GM18499 (cell line): ENCODE results near the gene PATZ1.

Experiments
- ATAC-seq: cut with Tn5 transposase; IDR thresholded peaks from one replicate; pipeline ENCODE4 v1.9.1; 2021; ENCODE audit warnings: moderate number of reproducible peaks; ENCODE audit not compliant: insufficient read depth, unreplicated experiment

Gene PATZ1

DNA sequence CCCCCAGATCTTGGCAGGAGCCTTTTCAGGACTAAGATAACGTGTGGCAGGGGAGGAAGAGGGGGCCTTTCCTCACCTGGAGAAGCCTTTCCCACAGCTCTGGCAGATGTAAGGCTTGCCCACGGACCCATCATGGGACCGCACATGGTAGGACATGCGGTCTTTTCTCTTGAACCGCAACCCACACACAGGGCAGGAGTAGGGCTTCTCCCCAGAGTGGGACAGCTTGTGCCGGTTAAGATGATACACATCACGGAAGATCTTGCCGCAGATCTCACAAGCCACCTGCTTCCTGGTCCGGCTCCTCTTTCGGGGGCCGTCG is 1.9 kb downstream of the PATZ1 start:
- no peak for ATAC-seq

DNA sequence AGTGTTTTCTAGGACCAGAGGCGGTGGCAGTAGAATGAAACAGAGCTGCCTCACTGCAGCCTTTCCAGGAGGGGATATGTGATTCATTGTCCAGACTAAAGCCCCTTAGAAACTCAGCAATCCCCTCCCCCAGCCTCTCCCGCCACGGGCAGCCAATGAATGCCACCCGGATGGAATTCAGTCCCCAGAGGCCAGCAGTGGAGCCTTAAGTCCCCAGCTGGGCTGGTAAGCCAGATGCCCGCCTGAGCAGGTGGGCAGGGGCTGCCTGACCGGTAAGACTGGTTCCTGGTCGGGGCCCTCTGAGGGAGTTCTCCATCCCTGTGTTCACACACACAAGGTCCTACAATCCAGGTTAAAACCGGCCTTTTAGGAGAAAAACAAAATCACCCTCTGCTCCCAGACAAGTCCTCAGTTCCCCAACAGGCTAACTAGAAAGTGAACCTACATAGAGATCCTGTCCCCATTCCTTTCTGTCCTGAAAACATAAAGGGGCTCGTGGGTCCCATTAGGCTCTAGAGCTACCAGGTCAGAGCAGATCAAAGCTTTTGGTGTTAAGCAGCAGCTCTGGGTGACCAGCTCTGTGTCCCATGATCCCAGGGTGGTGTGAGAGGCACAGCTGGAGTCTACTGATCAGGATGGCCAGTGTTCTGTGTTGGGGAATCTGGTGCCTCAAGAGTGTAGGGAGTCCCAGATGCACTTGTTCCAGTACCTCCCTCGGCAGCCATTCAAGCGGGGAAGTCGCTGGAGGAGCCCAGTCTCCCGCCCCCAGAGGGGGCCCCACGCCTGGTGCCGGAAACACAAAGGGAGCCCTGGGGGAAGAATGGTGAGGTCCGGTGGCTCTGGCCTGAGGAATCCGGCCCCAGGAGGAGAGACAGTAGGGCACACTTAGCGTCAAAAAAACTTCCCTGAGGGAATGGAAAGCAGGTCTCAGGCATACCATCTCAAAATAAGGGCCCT is 2.6 kb downstream of the PATZ1 start:
- no peak for ATAC-seq

DNA sequence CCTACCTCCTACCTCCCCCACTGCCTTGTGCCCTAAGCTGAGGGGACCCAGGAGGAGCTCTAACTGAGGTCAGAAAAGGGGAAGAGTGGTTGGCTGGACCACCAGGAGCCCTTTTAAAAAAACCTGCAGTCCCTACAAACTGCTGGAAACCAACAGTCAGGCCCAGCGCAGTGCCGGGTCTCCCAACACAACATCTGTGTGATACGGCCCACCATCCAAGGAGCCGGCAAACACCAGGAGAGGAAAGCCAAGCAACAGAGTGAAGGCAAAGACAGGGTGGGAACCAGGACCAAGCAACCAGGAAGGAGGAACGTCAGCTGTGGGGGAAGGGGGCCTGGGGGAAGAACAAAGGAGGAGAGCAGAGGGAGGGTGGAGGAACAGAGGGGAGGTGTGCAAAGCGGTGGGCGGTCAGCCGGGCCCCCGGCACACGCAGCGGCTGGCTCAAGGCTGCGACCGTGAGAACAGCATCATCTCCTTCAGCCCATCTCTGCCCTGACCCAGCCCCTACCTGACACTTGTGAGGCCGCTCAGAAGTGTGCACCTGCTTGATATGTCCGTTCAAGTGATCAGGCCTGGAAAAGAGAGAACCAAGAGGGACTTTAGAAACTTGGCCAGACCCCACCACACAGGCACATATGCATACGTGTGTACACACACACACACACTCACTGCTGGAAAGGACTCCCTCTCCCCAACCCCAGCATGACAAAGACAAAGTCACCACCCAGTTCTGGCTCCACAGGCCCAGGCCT is 3.6 kb downstream of the PATZ1 start:
- no peak for ATAC-seq

DNA sequence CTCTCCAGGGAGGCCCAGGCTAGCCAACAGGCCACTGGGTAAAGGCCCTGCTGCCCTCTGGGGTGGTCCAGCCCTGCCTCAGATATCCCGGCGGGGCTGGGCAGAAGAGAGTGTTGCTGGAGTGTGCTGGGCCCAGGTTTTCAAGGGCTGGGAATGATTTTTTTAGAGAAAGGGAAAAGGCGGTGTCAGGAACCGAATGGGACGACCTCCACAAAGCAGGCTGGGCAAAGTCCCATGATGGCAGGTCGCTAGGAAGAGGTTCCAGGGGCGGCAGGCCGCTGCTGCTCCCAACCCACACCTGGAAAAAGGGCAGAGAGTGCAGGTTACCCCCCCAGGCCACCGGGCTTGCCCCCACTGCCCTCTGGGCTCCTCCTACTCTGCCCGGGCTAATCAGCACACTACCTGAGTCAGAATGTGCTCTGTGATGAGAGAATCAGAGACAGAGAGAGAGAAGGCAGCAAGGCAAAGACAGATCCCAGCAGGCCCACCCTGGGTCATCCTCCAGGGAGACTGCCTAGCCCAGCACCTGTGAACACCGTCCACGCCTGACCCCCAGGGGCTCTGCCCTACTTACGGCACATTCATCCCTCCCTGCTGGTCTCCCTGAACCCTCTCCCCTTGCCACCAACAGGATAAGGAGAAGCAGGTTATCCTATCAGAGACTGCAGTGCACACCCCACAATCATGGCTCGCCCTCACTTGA is 4.6 kb downstream of the PATZ1 start:
- no peak for ATAC-seq

DNA sequence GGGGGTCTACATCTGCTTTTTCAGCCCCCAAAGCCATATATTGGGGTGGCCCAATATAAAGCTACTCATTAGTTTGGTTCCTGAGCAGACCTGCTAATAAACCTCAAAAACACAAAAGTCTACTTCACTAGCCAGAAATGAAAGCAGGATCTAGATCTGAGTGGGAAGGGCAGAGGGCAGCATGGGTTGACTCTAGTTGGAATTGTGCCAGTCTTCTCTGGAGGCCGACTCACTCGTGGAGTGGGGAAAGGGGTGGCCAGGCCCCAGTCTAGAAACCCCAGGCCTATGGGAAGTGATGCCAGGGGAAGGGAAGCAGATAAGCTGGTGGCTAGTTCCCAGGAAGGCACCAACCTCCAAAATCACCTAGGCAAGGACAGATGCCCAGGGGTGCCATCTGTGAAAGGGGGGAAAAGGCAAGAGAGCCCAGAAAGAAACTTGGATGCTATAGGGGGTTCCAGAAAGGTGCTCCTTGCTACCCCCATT is 5.3 kb downstream of the PATZ1 start:
- no peak for ATAC-seq

DNA sequence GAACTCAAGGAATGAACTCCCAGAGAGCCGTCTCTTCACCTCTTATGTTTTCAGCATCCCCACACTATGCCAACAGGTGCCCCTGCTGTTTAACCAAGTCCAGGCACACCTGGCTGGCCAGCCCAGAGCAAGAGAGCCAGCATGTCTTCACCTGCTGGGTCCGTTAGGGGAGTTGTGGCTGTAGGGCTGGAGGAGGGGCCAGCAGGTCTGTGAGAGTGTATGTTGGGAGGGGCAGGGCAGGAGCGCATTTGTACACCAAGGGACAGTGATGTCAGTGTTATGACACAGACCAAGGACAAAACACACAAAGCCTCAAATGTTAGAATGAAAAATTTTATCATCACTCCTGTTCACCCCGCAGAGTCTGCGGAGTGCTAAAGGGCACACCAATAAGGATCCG is 5.8 kb downstream of the PATZ1 start:
- no peak for ATAC-seq

DNA sequence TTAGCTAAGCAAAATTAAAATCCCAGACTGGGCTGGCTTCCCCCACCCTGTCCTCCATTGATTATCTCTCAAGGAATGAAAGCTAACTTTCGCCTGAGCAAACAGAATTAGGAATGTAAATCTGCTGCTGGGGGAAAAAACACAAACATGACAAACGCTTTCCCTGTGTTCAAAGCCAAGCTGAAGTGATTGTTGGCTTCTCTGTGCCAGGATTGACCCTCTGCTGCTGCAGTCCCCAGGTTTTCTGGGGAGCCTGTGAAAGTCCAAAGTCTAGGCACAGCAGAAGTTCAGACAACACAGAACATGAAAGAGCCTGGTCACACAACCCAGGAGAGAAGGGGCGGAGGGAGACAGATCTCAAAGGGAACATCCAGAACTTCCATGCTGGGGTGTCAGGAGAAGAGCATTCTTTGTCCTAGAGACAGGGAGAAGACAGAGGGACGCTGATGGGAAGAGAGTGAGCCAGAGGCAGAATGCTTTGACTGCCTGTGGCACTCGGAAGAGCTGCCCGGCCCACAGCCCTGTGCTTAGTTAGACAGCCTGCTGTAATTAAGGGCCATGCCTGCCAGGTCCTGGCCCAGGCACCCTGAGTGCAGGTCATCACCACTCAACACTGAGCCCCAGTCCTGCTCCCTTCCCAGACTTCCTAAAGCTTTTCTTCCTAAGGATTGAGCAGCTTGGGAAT is 6.9 kb downstream of the PATZ1 start:
- ATAC-seq: no peak

DNA sequence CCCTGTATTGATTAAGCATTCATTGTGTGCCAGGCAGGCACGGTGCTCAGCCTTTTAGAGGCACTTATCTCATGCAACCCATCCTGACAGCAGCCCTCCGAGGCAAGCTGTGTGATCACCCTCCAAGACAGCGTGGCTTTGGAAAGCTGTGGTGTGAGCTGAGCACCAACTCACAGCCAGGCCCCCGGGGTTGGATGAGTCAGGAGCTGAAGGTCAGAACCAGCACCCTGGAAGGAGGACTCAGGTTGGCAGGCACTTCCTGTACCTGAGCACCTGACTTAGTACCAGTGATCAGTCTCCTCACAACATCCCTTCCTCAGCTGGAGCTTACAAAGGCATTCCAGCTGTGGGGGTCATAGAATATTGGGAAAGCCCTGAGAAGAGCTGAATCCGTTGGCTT is 9.0 kb downstream of the PATZ1 start:
- ATAC-seq: no peak

DNA sequence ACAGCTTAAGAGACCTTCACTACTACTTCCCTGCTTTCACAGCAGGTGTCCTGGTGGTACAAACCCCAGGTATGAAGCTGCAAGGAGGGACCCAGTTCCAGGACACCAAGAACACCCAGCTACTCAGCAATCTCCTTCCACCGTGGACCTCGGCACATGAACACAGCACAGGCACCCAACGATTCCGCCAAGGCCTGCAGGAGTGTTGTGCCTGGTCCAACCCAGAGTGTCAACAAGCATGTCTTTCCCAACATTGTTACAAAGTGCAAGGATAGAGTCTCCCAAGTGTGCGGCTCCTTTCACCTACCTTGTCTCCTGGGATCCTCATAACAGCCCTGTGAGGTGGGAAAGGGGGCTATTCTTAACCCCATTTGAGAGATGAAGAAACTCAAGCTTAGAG is 11.8 kb downstream of the PATZ1 start:
- no peak for ATAC-seq

DNA sequence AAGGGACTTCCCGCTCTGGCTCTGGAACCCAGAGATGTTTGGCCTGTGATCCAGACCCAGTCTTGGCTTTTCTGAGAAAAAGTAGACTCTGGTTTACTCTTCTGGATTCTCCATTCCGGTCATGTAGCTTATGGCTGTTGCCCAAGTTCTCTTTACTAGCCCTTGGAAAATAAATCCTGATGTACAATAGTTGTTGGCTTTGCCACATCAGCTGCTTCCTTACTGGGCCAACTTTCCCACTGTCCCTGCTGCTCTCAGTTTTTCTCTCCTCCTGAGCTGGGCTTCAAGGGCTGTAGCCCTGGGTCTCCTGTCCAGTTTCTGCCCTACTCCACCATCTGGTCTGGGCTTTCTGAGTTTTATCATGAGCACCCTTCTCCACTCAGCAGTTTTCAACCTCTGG is 12.5 kb downstream of the PATZ1 start:
- no peak for ATAC-seq

DNA sequence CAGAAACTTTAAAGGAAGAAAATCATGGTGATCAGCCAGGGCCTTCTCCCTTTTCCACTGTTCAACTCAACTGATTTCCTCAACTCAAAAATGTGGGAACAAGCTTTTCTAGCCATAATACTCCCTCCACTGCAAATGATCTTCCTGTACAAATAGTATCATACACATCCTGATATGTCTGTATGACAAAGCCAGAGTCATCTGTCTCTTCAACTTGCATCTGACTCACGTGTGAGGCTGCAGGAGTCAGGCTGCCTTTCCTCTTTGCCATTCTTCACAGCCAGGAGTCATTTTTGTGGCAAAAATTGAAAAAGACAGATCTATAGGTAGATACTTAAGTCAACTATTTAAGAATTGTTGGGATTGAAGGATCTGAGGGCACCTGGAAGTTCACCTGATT is 13.3 kb downstream of the PATZ1 start:
- no peak for ATAC-seq

DNA sequence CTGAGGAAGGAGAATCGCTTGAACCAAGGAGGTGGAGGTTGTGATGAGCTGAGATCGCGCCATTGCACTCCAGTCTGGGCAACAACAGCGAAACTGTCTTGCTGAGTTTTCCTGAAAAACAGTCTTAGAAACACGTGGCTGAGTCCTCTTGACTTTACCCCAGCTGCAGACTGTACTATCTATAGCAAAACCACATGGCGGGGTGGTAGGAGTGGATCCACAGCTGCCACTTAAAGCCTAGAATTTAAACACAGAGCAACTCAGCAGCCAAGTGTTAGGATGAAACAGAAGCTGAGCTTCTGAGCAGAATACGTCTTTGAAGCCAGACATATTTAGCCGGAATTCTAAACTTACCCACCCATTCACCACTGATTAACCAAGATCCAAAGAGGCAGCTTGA is 14.1 kb downstream of the PATZ1 start:
- ATAC-seq: no peak

DNA sequence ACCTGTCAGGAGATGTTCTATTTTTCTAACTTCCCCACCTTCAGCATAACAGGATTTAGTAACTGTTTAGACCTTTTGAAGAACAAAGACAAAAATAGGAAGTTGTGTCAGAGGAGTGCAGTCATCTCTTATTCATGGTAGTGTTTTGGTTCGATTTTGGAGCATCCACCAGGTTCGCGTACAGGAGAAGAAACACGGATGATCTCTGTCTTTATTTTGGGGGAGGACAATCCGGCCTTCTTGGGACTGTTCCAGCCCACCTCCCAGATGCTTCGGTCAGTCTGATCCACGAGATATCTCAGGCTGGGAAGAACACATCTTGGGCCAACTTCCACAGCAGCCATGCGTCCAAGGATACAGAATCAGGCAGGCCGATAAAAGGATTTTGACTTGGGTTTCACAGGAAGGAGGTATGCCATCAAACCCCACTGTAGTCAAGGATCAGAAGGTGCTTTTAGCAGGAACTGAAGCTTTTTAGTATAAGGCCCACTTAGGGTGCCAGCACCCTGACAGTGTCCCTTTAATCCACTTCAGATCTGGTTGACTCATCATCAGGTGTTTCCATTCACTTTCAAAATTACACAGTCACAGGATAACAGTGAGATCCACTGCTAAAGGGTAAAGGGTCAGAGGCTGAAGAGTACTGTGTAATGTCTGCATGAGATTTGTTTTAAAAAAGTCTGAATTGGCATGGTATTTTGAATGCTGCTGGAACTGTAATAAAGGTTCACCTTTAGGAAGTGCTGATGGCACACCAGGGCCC is 16.5 kb downstream of the PATZ1 start:
- ATAC-seq: no peak

DNA sequence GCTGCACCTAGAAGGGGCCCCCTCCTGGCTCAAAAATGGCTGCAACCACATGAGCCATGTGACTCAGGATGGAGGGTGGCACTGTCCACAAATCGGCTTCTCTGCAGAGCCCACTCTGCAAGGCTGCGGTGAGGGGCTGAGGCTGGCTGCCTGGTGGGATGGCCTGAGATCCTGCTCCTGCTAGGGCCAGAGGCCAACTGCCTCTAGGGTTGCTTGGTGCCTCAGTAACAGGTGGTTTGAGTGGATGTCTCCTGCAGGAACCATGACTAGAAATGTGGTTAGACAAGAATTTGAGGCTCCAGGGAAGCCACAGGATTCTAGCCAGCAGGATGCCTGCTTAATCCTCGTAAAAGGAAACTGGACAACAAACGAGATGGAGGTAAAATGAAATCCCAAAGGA is 17.1 kb downstream of the PATZ1 start:
- no peak for ATAC-seq

DNA sequence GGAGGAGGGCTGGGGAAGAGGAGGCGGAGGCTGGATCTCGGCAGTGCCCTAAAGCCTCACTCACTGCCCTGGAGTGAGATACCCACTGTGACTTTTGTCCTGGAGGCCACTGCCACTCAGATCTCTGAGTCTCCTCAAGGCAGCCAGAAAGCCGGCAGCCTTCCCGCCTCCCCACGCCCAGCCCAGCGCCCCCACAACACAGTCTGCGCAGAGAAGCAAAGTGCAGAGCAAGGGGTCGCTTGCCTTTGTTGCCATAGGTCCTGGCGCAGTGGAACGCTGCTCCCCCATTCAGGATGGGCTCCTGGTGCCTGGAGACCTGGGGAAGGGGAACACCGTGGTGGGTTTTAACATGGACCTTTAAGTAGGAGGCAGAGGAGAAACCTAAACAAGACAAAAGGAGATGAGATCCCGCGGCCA is 17.6 kb downstream of the PATZ1 start:
- ATAC-seq: no peak

DNA sequence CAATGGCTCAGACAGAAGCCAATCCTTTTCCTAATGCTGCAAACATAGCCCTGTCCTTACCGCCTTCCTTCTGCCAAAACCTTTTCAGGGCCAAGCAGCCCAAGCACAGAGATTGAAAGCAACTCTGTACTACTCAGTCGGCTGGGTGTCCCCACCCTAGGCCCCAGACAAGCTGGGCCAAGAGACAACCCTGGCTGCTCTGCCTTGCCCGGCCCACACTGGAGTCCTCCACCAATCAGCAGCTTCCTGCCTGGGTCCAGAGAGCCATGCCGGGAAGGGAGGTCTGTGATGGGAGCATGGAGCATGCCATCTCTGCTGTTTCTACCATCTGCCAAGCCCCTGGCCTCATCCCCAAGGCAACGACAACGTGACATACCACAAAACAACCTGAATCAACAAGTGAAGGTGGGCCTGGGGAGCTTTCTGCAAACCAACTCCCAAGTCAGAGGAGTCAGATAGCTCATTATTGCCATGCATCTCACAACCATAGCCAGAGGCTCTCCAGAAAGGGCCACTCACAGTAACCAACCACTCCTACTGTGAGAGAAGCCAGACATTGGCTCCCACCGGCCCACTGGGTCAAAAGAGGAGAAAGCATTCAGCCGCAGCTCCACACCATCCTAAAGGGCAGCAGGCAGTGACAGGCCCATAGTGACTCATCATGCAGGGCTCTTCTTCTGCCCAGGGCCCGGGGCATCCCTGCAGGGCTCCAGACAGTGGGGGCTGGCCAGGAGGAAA is 18.2 kb downstream of the PATZ1 start:
- no peak for ATAC-seq

DNA sequence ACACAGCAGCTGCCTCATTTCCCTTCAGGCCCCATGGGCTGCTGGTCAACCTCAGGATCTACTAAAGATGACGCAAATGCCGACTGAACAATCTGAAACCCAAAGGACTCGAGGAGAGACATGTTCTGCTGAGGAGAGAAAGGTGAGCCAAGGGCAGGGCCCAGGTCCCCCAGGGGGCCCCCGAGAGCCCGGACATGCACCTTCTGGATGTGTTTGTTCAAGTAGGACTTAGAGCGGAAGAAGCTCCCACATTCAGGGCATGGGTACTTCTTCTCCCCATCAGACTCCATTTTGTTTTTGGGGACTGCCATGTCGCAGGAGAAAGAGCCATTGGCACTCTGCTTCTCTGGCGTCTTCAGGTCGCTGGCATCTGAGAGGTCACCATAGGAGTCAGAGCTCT is 19.3 kb downstream of the PATZ1 start:
- ATAC-seq: no peak

DNA sequence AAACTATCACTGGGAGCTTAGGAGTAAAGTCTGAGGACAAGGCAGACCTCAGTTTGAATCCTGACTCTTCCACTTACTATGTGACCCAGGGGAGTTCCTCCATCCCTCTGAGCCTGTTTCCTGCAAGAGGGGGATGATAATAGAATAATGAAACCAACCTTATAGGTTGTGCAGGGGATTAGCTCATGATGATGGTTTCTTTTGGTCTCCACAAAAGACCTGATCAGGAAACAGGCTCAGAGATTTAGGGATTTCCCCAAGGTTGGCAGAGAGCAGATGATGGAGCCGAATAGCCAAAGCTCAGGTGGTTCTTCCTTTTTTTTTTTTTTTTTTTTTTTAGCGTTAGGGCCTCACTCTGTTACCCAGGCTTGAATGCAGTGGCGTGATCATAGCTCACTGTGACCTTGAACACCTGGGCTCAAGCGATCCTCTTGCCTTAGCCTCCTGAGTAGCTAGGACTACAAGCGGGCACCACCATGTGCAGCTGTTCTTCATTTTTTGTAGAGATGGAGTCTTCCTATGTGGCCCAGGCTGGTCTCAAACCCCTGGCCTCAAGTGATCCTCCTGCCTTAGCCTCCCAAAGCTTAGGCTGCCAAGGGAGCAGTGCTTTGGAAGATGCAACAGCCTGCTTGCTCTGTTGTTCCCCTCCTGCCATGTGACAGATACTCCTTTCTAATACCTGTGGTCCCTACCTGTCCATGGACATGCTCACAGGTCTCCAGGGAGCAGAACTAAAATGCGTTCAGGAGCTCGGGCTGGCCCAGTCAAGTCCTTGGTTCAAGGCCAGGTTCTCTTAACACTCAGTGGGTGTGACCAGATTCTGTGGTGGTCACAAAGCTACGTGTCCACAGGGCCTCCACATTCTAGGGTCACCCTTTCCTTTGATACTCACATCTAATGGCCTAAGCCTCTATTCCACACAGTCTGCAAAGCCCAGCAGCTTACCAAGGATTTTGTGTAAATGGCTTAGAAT is 22.3 kb downstream of the PATZ1 start:
- no peak for ATAC-seq
